H1 (cell line): Measurements from ENCODE around the gene TRMT2B. TPM values are rescaled to one million over a fixed set of nuclear protein-coding genes. Genes with fewer than 3 reads are reported as not detected.

Experiments
- CTCF ChIA-PET: fragments of 300-600 bp; sonication (Branson Sonifier 250); formaldehyde crosslinking; loops from one replicate; lab custom pipeline; 2021; ENCODE audit not compliant: partially characterized antibody; lab: Charles Lee
- POLR2A ChIA-PET: fragments of 300-600 bp; sonication (Branson Sonifier 250); formaldehyde crosslinking; loops from one replicate; lab custom pipeline; 2021; ENCODE audit warnings: inconsistent platforms; ENCODE audit not compliant: partially characterized antibody; lab: Charles Lee
- DNase-seq, 2 experiments: peaks; one replicate each; pipeline versions ENCODE4 v3.0.0 to v3.0.0-alpha.2; 2010 to 2022; ENCODE audit warnings: low spot score in 2 of 2, low read depth in 1 of 2, mixed read lengths in 1 of 2
- FAIRE-seq: peaks from 2 replicates; lab custom pipeline; 2011; peaks lifted over from hg19 to GRCh38; lab: Jason Lieb, UNC
- H2AFZ ChIP-seq: 2 replicates; pipeline ENCODE4 v1.8.1; 2012; ENCODE audit warnings: low read length, inconsistent platforms
- H2AK5ac ChIP-seq: 2 replicates; pipeline ENCODE4 v1.6.1; 2013; ENCODE audit warnings: low read depth, low read length
- H2BK120ac ChIP-seq: replicated peaks from 2 replicates; pipeline ENCODE3; 2013; ENCODE audit warnings: low read depth, low read length, inconsistent platforms
- H2BK12ac ChIP-seq: 2 replicates; pipeline ENCODE4 v1.6.1; 2013; ENCODE audit warnings: low read depth, low read length
- H2BK15ac ChIP-seq: 2 replicates; pipeline ENCODE4 v1.6.1; 2013; ENCODE audit warnings: low read length
- H2BK20ac ChIP-seq: 2 replicates; pipeline ENCODE4 v1.6.1; 2013; ENCODE audit warnings: low read length
- H2BK5ac ChIP-seq: 2 replicates; pipeline ENCODE4 v1.6.1; 2013; ENCODE audit warnings: low read depth, low read length
- H3K14ac ChIP-seq: 2 replicates; pipeline ENCODE4 v1.6.1; 2013; ENCODE audit warnings: inconsistent platforms; ENCODE audit not compliant: insufficient read length
- H3K18ac ChIP-seq: 2 replicates; pipeline ENCODE4 v1.6.1; 2013; ENCODE audit warnings: low read length; ENCODE audit errors: extremely low read depth
- H3K23ac ChIP-seq: 2 replicates; pipeline ENCODE4 v1.6.1; 2013; ENCODE audit warnings: inconsistent platforms; ENCODE audit not compliant: insufficient read length
- H3K23me2 ChIP-seq: 2 replicates; pipeline ENCODE4 v1.6.1; 2013; ENCODE audit warnings: low read depth, low read length
- H3K27ac ChIP-seq: 2 replicates; pipeline ENCODE4 v1.6.1; 2011; ENCODE audit warnings: low read depth, low read length, inconsistent platforms
- H3K27me3 ChIP-seq, 4 experiments: replicated peaks in 1 of 4; 1 replicate in 1 of 4; 2 replicates in 3 of 4; pipeline versions ENCODE4 v1.6.1 to v1.8.1; 2011 to 2013; ENCODE audit warnings: low read length in 3 of 4, mild to moderate bottlenecking in 3 of 4, inconsistent platforms in 2 of 4, mixed read lengths in 2 of 4, moderate library complexity in 1 of 4; ENCODE audit not compliant: control insufficient read depth in 3 of 4, insufficient read depth in 3 of 4; ENCODE audit errors: extremely low read depth in 1 of 4
- H3K36me3 ChIP-seq, 4 experiments: 2 replicates each; pipeline versions ENCODE4 v1.6.1 to v1.8.1; 2011 to 2013; ENCODE audit warnings: mild to moderate bottlenecking in 4 of 4, low read length in 3 of 4, moderate library complexity in 2 of 4, control low read depth in 1 of 4, inconsistent platforms in 1 of 4; ENCODE audit not compliant: insufficient read depth in 4 of 4, control insufficient read depth in 2 of 4
- H3K4ac ChIP-seq: replicated peaks from 2 replicates; pipeline ENCODE3; 2013; ENCODE audit warnings: low read length, low read depth, mixed read lengths, inconsistent platforms; ENCODE audit not compliant: insufficient read length
- H3K4me1 ChIP-seq, 4 experiments: replicated peaks in 1 of 4; 1 replicate in 1 of 4; 2 replicates in 3 of 4; pipeline versions ENCODE4 v1.6.1 to v1.8.1; 2011 to 2013; ENCODE audit warnings: low read length in 3 of 4, inconsistent platforms in 2 of 4, mixed read lengths in 1 of 4; ENCODE audit not compliant: insufficient read depth in 4 of 4, control insufficient read depth in 3 of 4
- H3K4me2 ChIP-seq, 2 experiments: 2 replicates each; pipeline versions ENCODE4 v1.6.1 to v1.8.1; 2011 to 2013; ENCODE audit warnings: low read depth in 2 of 2, low read length in 2 of 2, control low read depth in 1 of 2, inconsistent platforms in 1 of 2, mild to moderate bottlenecking in 1 of 2; ENCODE audit not compliant: insufficient read depth in 1 of 2
- H3K4me3 ChIP-seq, 4 experiments: fragments of 200-600, 300-600 bp in 1 of 4; sonication (generic), shearing (Covaris generic), sonication (Bioruptor Twin) in 1 of 4; 2 replicates each; pipeline versions ENCODE4 v1.5.1 to v1.8.1; 2011 to 2016; ENCODE audit warnings: low read length in 4 of 4, low read depth in 3 of 4, control low read depth in 2 of 4, inconsistent platforms in 2 of 4, mild to moderate bottlenecking in 2 of 4, mixed read lengths in 1 of 4, moderate library complexity in 1 of 4; ENCODE audit not compliant: insufficient read depth in 2 of 4; ENCODE audit errors: extremely low read depth in 1 of 4
- H3K56ac ChIP-seq: replicated peaks from 2 replicates; pipeline ENCODE3; 2013; ENCODE audit warnings: low read depth, mild to moderate bottlenecking, mixed read lengths, low read length, inconsistent platforms; ENCODE audit not compliant: insufficient read length
- H3K79me1 ChIP-seq: 2 replicates; pipeline ENCODE4 v1.6.1; 2013; ENCODE audit warnings: low read depth, low read length, control low read depth
- H3K79me2 ChIP-seq, 2 experiments: 2 replicates each; pipeline versions ENCODE4 v1.6.1 to v1.8.1; 2012 to 2013; ENCODE audit warnings: low read length in 2 of 2, mild to moderate bottlenecking in 2 of 2, inconsistent platforms in 1 of 2; ENCODE audit not compliant: insufficient read depth in 2 of 2, control insufficient read depth in 1 of 2
- H3K9ac ChIP-seq, 4 experiments: replicated peaks in 1 of 4; 1 replicate in 1 of 4; 2 replicates in 3 of 4; pipeline versions ENCODE4 v1.6.1 to v1.8.1; 2011 to 2013; ENCODE audit warnings: low read depth in 3 of 4, low read length in 3 of 4, control low read depth in 2 of 4, mild to moderate bottlenecking in 2 of 4, moderate library complexity in 2 of 4, inconsistent platforms in 1 of 4; ENCODE audit errors: extremely low read depth in 1 of 4
- H3K9me3 ChIP-seq, 2 experiments: 2 replicates each; pipeline versions ENCODE4 v1.6.1 to v1.8.1; 2012 to 2013; ENCODE audit warnings: mild to moderate bottlenecking in 2 of 2, moderate library complexity in 2 of 2, control low read depth in 1 of 2, inconsistent platforms in 1 of 2, low read depth in 1 of 2, low read length in 1 of 2, mixed read lengths in 1 of 2; ENCODE audit not compliant: insufficient read depth in 2 of 2
- H4K20me1 ChIP-seq, 2 experiments: replicated peaks in 1 of 2; 2 replicates each; pipeline versions ENCODE3 to v1.8.1; 2011 to 2013; ENCODE audit warnings: inconsistent platforms in 2 of 2, low read length in 2 of 2, mild to moderate bottlenecking in 1 of 2; ENCODE audit not compliant: insufficient read depth in 2 of 2, control insufficient read depth in 1 of 2
- H4K5ac ChIP-seq: 2 replicates; pipeline ENCODE4 v1.6.1; 2013; ENCODE audit warnings: low read length, low read depth, mixed read lengths, inconsistent platforms; ENCODE audit not compliant: insufficient read length
- H4K8ac ChIP-seq: 2 replicates; pipeline ENCODE4 v1.8.0; 2013; ENCODE audit warnings: mild to moderate bottlenecking, moderate library complexity, low read length, inconsistent platforms; ENCODE audit not compliant: insufficient read depth; ENCODE audit errors: extremely low read depth
- H4K91ac ChIP-seq: replicated peaks from 2 replicates; pipeline ENCODE3; 2013; ENCODE audit warnings: low read length, mixed read lengths, inconsistent platforms; ENCODE audit not compliant: insufficient read length
- BCL11A ChIP-seq, 2 experiments: IDR thresholded peaks; one replicate each; pipeline ENCODE4 v1.6.1; 2011; ENCODE audit warnings: low read depth in 2 of 2, low read length in 2 of 2, mild to moderate bottlenecking in 2 of 2
- CBX5 ChIP-seq: fragments of 300-800, 300-1000 bp; sonication (generic); IDR thresholded peaks from 2 replicates; pipeline ENCODE4 v1.7.1; 2016; ENCODE audit warnings: antibody characterized with exemption, low read length, low read depth
- FOSL1 ChIP-seq: IDR thresholded peaks from 2 replicates; pipeline ENCODE4 v1.6.1; 2011; ENCODE audit warnings: mild to moderate bottlenecking, low read depth, low read length, moderate library complexity; ENCODE audit not compliant: insufficient read depth
- HDAC6 ChIP-seq: IDR thresholded peaks from one replicate; pipeline ENCODE4 v1.7.1; 2012; ENCODE audit warnings: low read depth, mild to moderate bottlenecking, inconsistent platforms, low read length, moderate library complexity
- KDM4A ChIP-seq: IDR thresholded peaks from one replicate; pipeline ENCODE4 v1.7.1; 2012; ENCODE audit warnings: low read depth, mild to moderate bottlenecking, moderate library complexity, low read length, inconsistent platforms; ENCODE audit not compliant: severe bottlenecking
- RBBP5 ChIP-seq: IDR thresholded peaks from 2 replicates; pipeline ENCODE4 v1.7.1; 2012; ENCODE audit warnings: low read depth, mild to moderate bottlenecking, inconsistent platforms, low read length, moderate library complexity, borderline replicate concordance
- RNF2 ChIP-seq: fragments of 200-900, 300-1000 bp; sonication (generic); IDR thresholded peaks from 2 replicates; pipeline ENCODE4 v1.7.1; 2016; ENCODE audit warnings: borderline replicate concordance, low read depth, mild to moderate bottlenecking, antibody characterized with exemption, low read length; ENCODE audit not compliant: poor library complexity, severe bottlenecking; ENCODE audit errors: missing control alignments
- SUZ12 ChIP-seq: fragments of 200-600 bp; sonication (generic); IDR thresholded peaks from 2 replicates; pipeline ENCODE4 v1.6.1; 2012; ENCODE audit warnings: mild to moderate bottlenecking, inconsistent platforms, low read length, moderate library complexity, mixed read lengths
- polyA plus RNA-seq, 7 experiments: library from polyadenylated mRNA; depleted of rRNA in 3 of 7; stranded (reverse) in 5 of 7; unstranded in 2 of 7; fragments of >200 nt in 5 of 7; fragments of 200-250 nt in 2 of 7; gene quantifications; 1 replicate in 5 of 7; 2 replicates in 1 of 7; 4 replicates in 1 of 7; pipeline versions ENCODE4 v1.2.1 to v1.2.3, GENCODE V29; 2011 to 2013; ENCODE audit warnings: missing spikeins in 2 of 7, mixed read lengths in 2 of 7
- total RNA-seq: library from RNA; stranded (reverse); fragmentation: NEBNext Ultra II Directional; extraction: Animal tissue kit (Norgen Biotek cat#: 25700); gene quantifications from 2 replicates; pipeline ENCODE4 v1.2.1, GENCODE V29; 2021
- TF ChIP-seq, protein P1 (sequence below): IDR thresholded peaks from 2 replicates; pipeline ENCODE4 v1.6.1; 2011; ENCODE audit warnings: low read length, improper control_type of control experiment
- TF ChIP-seq, protein P2 (sequence below): IDR thresholded peaks from 2 replicates; pipeline ENCODE4 v1.6.1; 2012; ENCODE audit warnings: inconsistent platforms
- TF ChIP-seq, protein P3 (sequence below): IDR thresholded peaks from 2 replicates; pipeline ENCODE4 v1.6.1; 2012; ENCODE audit warnings: inconsistent platforms

TRMT2B gene
- total and polyA plus RNA-seq, 2 of the 8 experiments (the other 6 are each of a cell fraction or from before 2014, with no cell fraction given) = 12.1 to 12.4 TPM

DNA sequence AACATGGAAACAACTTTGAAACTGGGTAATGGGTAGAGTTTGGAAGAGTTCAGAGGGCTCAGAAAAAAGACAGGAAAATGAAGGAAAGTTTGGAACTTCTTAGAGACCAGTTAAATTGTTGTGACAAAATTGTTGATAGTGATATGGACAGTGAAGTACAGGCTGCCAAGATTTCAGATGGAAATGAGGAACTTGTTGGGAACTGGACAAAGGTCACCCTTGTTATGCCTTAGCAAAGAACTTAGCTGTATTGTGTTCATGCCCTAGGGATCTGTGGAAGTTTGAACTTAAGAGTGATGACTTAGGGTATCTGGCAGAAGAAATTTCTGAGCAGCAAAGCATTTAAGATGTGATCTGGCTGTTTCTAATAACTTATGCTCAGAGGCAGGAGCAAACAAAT is 87.5 kb downstream of the TRMT2B start:
- H4K5ac ChIP-seq = no peak overlapping the region
- no peak overlapping the region for H3K4me2 ChIP-seq
- no peak overlapping the region for H2BK15ac ChIP-seq
- no peak overlapping the region for H3K27ac ChIP-seq
- H3K23ac ChIP-seq = no peak overlapping the region
- no peak overlapping the region for H3K56ac ChIP-seq
- no peak overlapping the region for H4K8ac ChIP-seq
- H3K4me1 ChIP-seq = no peaks in the 10 kb centered on the region
- POLR2A ChIA-PET = no interaction called here
- no peak for DNase-seq
- CTCF ChIA-PET = interaction anchor here (1.5 kb wide), 1 partner anchor 28 kb away, joined by 4 read pairs; no protein-coding TSS in a partner anchor
- H2BK120ac ChIP-seq = no peak overlapping the region
- H2AK5ac ChIP-seq = no peak overlapping the region
- H2BK12ac ChIP-seq = no peak overlapping the region
- no peak overlapping the region for H2BK5ac ChIP-seq
- no peak overlapping the region for H3K4ac ChIP-seq
- no peak overlapping the region for H3K14ac ChIP-seq
- H3K27me3 ChIP-seq = no peaks in the 10 kb centered on the region
- FAIRE-seq = no peak
- H3K79me1 ChIP-seq = no peaks in the 10 kb centered on the region
- no peaks in the 10 kb centered on the region for H3K23me2 ChIP-seq
- no peaks in the 10 kb centered on the region for H3K9me3 ChIP-seq
- no peak overlapping the region for H3K18ac ChIP-seq
- no peak overlapping the region for H4K91ac ChIP-seq
- H3K36me3 ChIP-seq = no peaks in the 10 kb centered on the region
- H3K4me3 ChIP-seq = no peak overlapping the region
- no peak overlapping the region for H2AFZ ChIP-seq
- no peaks in the 10 kb centered on the region for H4K20me1 ChIP-seq
- H2BK20ac ChIP-seq = no peak overlapping the region
- H3K79me2 ChIP-seq = no peaks in the 10 kb centered on the region
- H3K9ac ChIP-seq = no peak overlapping the region
- TF ChIP-seq, protein P1, sequence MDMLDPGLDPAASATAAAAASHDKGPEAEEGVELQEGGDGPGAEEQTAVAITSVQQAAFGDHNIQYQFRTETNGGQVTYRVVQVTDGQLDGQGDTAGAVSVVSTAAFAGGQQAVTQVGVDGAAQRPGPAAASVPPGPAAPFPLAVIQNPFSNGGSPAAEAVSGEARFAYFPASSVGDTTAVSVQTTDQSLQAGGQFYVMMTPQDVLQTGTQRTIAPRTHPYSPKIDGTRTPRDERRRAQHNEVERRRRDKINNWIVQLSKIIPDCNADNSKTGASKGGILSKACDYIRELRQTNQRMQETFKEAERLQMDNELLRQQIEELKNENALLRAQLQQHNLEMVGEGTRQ = no peak
- TF ChIP-seq, protein P2, sequence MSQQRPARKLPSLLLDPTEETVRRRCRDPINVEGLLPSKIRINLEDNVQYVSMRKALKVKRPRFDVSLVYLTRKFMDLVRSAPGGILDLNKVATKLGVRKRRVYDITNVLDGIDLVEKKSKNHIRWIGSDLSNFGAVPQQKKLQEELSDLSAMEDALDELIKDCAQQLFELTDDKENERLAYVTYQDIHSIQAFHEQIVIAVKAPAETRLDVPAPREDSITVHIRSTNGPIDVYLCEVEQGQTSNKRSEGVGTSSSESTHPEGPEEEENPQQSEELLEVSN = no peak
- no peak for TF ChIP-seq RBBP5
- no peak for TF ChIP-seq KDM4A
- TF ChIP-seq, protein P3, sequence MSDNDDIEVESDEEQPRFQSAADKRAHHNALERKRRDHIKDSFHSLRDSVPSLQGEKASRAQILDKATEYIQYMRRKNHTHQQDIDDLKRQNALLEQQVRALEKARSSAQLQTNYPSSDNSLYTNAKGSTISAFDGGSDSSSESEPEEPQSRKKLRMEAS = no peak
- no peak for TF ChIP-seq RNF2
- no peak for TF ChIP-seq BCL11A (IDR thresholded peaks at IDR 0.05; ENCODE audit: low read depth in 2 of 2, low read length in 2 of 2)
- TF ChIP-seq CBX5 = no peak
- TF ChIP-seq SUZ12 = no peak
- TF ChIP-seq HDAC6 = no peak
- no peak for TF ChIP-seq FOSL1
